HCT116 (cell line): ENCODE measurements around the gene PLCB1. TPM values are rescaled to one million over a fixed set of nuclear protein-coding genes. Genes with fewer than 3 reads are reported as not detected.

Experiments
- ATAC-seq: fragments of 200-7000 bp; cut with Tn5 transposase; 2 replicates; pipeline ENCODE4 v1.9.1; 2020; ENCODE audit warnings: mild to moderate bottlenecking, moderate library complexity
- BruUV-seq: library from RNA; stranded (reverse); fragments of 400-500 nt; replicated peaks from 2 replicates; lab custom pipeline; 2021; lab: Mats Ljungman, UMichigan
- CTCF ChIA-PET: fragments of 300-600 bp; sonication (Branson Sonifier 250); formaldehyde crosslinking; loops from one replicate; lab custom pipeline; 2021; ENCODE audit warnings: antibody characterized with exemption; lab: Charles Lee
- POLR2A ChIA-PET: fragments of 300-600, 350-600 bp; sonication (Branson Sonifier 250); formaldehyde crosslinking; loops from one replicate; lab custom pipeline; 2021; ENCODE audit warnings: antibody characterized with exemption; lab: Charles Lee
- RAD21 ChIA-PET, 2 experiments: fragments of 300-600 bp; sonication (Branson Sonifier 250); formaldehyde crosslinking; loops; one replicate each; lab custom pipeline; 2023; ENCODE audit warnings: low total read pairs in 2 of 2; ENCODE audit not compliant: uncharacterized antibody in 2 of 2, unreplicated experiment in 2 of 2, low non-redundant PET in 1 of 2; lab: Charles Lee
- DNase-seq: peaks from one replicate; pipeline ENCODE4 v3.0.0-alpha.2; 2010; ENCODE audit warnings: low read depth, low spot score
- H2AFZ ChIP-seq: fragments of 200-600 bp; shearing (Covaris generic), sonication (generic); 2 replicates; pipeline ENCODE4 v1.6.1; 2017; ENCODE audit warnings: low read depth, mixed run types, mixed read lengths, antibody characterized with exemption, low read length; ENCODE audit not compliant: poor library complexity, severe bottlenecking
- H3K27ac ChIP-seq: 2 replicates; pipeline ENCODE4 v1.5.1; 2012; ENCODE audit warnings: low read depth, low read length
- H3K27me3 ChIP-seq: fragments of 200-600 bp; sonication (generic); 2 replicates; pipeline ENCODE4 v1.6.1; 2016; ENCODE audit warnings: mixed run types, low read length, mixed read lengths; ENCODE audit not compliant: insufficient read depth
- H3K36me3 ChIP-seq, 2 experiments: fragments of 200-500 bp in 1 of 2; fragments of 200-600 bp in 1 of 2; sonication (Bioruptor generic) in 1 of 2; sonication (generic) in 1 of 2; 2 replicates each; pipeline versions ENCODE4 v1.5.1 to v1.6.1; 2014 to 2016; ENCODE audit warnings: low read length in 2 of 2, inconsistent platforms in 1 of 2, mixed read lengths in 1 of 2, mixed run types in 1 of 2; ENCODE audit not compliant: insufficient read depth in 2 of 2, control insufficient read depth in 1 of 2
- H3K4me1 ChIP-seq, 2 experiments: fragments of 200-600 bp in 1 of 2; sonication (generic) in 1 of 2; 2 replicates each; pipeline versions ENCODE4 v1.5.1 to v1.6.1; 2012 to 2017; ENCODE audit warnings: low read length in 2 of 2, inconsistent platforms in 1 of 2, mild to moderate bottlenecking in 1 of 2, mixed read lengths in 1 of 2, mixed run types in 1 of 2, moderate library complexity in 1 of 2; ENCODE audit not compliant: insufficient read depth in 2 of 2, control insufficient read depth in 1 of 2
- H3K4me2 ChIP-seq: fragments of 200-600 bp; sonication (generic); 2 replicates; pipeline ENCODE4 v1.6.1; 2017; ENCODE audit warnings: mixed run types, low read length, mixed read lengths
- H3K4me3 ChIP-seq, 2 experiments: fragments of 200-600 bp in 1 of 2; sonication (generic) in 1 of 2; replicated peaks in 1 of 2; 2 replicates each; pipeline ENCODE4 v1.5.1; 2011 to 2016; ENCODE audit warnings: low read length in 2 of 2, control low read depth in 1 of 2, low read depth in 1 of 2, mild to moderate bottlenecking in 1 of 2, mixed read lengths in 1 of 2, mixed run types in 1 of 2
- H3K79me2 ChIP-seq: fragments of 200-600 bp; sonication (generic); 2 replicates; pipeline ENCODE4 v1.6.1; 2017; ENCODE audit warnings: mild to moderate bottlenecking, mixed run types, low read length, moderate library complexity, mixed read lengths; ENCODE audit not compliant: insufficient read depth
- H3K9ac ChIP-seq: fragments of 200-600 bp; sonication (generic); 2 replicates; pipeline ENCODE4 v1.6.1; 2016; ENCODE audit warnings: low read length, mixed read lengths
- H3K9me2 ChIP-seq: fragments of 200-600 bp; sonication (generic), shearing (Covaris generic); 2 replicates; pipeline ENCODE4 v1.6.1; 2017; ENCODE audit warnings: mixed run types, mild to moderate bottlenecking, moderate library complexity; ENCODE audit not compliant: insufficient read depth
- H3K9me3 ChIP-seq, 2 experiments: fragments of 200-500 bp in 1 of 2; fragments of 200-600 bp in 1 of 2; sonication (Bioruptor generic) in 1 of 2; sonication (generic) in 1 of 2; 2 replicates each; pipeline ENCODE4 v1.6.1; 2014 to 2017; ENCODE audit warnings: low read length in 2 of 2, mixed read lengths in 2 of 2, inconsistent platforms in 1 of 2, low read depth in 1 of 2, mild to moderate bottlenecking in 1 of 2, mixed run types in 1 of 2, moderate library complexity in 1 of 2; ENCODE audit not compliant: control insufficient read depth in 1 of 2, insufficient read depth in 1 of 2
- H4K20me1 ChIP-seq: fragments of 200-600 bp; sonication (generic), shearing (Covaris generic); 2 replicates; pipeline ENCODE4 v1.6.1; 2017; ENCODE audit warnings: mixed run types, mild to moderate bottlenecking, moderate library complexity; ENCODE audit not compliant: insufficient read depth
- CBX3 ChIP-seq: IDR thresholded peaks from 2 replicates; pipeline ENCODE4 v1.6.1; 2012; ENCODE audit warnings: low read depth
- CEBPB ChIP-seq: IDR thresholded peaks from 2 replicates; pipeline ENCODE4 v1.6.1; 2012; ENCODE audit warnings: low read depth
- EGR1 ChIP-seq: IDR thresholded peaks from 2 replicates; pipeline ENCODE4 v1.6.1; 2012; ENCODE audit warnings: low read depth
- EZH2phosphoT487 ChIP-seq: fragments of 200-600 bp; IDR thresholded peaks from 2 replicates; pipeline ENCODE4 v1.6.1; 2018; ENCODE audit warnings: antibody characterized with exemption, borderline replicate concordance
- FOSL1 ChIP-seq: IDR thresholded peaks from 2 replicates; pipeline ENCODE4 v1.6.1; 2012; ENCODE audit warnings: low read depth
- POLR2A ChIP-seq: IDR thresholded peaks from 2 replicates; pipeline ENCODE4 v1.7.0; 2011; ENCODE audit warnings: borderline replicate concordance; ENCODE audit not compliant: insufficient read depth, insufficient read length; ENCODE audit errors: extremely low read depth
- POLR2AphosphoS5 ChIP-seq: IDR thresholded peaks from 2 replicates; pipeline ENCODE4 v1.6.1; 2011; ENCODE audit warnings: mild to moderate bottlenecking, low read depth, low read length, moderate library complexity
- SIN3A ChIP-seq: IDR thresholded peaks from 2 replicates; pipeline ENCODE4 v1.6.1; 2012; ENCODE audit warnings: low read depth
- TCF7L2 ChIP-seq: IDR thresholded peaks from 2 replicates; pipeline ENCODE4 v1.7.0; 2011; ENCODE audit warnings: borderline replicate concordance, inconsistent platforms; ENCODE audit not compliant: insufficient read depth, insufficient read length; ENCODE audit errors: extremely low read depth
- YY1 ChIP-seq: IDR thresholded peaks from 2 replicates; pipeline ENCODE4 v1.6.1; 2011; ENCODE audit warnings: low read length, low read depth, moderate library complexity, mild to moderate bottlenecking; ENCODE audit not compliant: insufficient replicate concordance; ENCODE audit errors: extremely low read depth
- ZFX ChIP-seq: fragments of 450-650 bp; IDR thresholded peaks from 2 replicates; pipeline ENCODE4 v1.6.1; 2017
- ZNF274 ChIP-seq: fragments of 200-500 bp; sonication (Bioruptor generic); IDR thresholded peaks from 2 replicates; pipeline ENCODE4 v1.6.1; 2014; ENCODE audit warnings: mild to moderate bottlenecking, low read depth, low read length, inconsistent platforms
- intact Hi-C: fragments of 100-400 bp; cut with micrococcal nuclease; formaldehyde crosslinking; loops from 2 replicates; pipeline ENCODE4 v1.10.0; 2022
- total RNA-seq: library from RNA; stranded (reverse); gene quantifications from one replicate; pipeline ENCODE4 v1.2.1, GENCODE V29; 2021; ENCODE audit not compliant: unreplicated experiment
- TF ChIP-seq, protein P1 (sequence below): IDR thresholded peaks from 2 replicates; pipeline ENCODE4 v1.6.1; 2012; ENCODE audit warnings: low read depth
- TF ChIP-seq, protein P2 (sequence below): IDR thresholded peaks from 2 replicates; pipeline ENCODE4 v1.6.1; 2012
- TF ChIP-seq, protein P3 (sequence below), 3 experiments: fragments of 200-600 bp in 1 of 3; sonication (generic) in 1 of 3; IDR thresholded peaks in 2 of 3; conservative IDR thresholded peaks in 1 of 3; 2 replicates each; pipeline ENCODE4 v1.5.1; 2012 to 2017; ENCODE audit warnings: low read depth in 2 of 3, low read length in 2 of 3, antibody characterized with exemption in 1 of 3, borderline replicate concordance in 1 of 3, control low read depth in 1 of 3, mild to moderate bottlenecking in 1 of 3, mixed read lengths in 1 of 3, mixed run types in 1 of 3, moderate library complexity in 1 of 3; ENCODE audit not compliant: insufficient read depth in 1 of 3
- TF ChIP-seq, protein P4 (sequence below): IDR thresholded peaks from 2 replicates; pipeline ENCODE4 v1.6.1; 2011; ENCODE audit warnings: mild to moderate bottlenecking, low read length, moderate library complexity; ENCODE audit not compliant: insufficient replicate concordance; ENCODE audit errors: extremely low read depth
- TF ChIP-seq, protein P5 (sequence below): IDR thresholded peaks from 2 replicates; pipeline ENCODE4 v1.6.1; 2012

The PLCB1 gene
- total RNA-seq, 1 experiment from 2014 or later = 15.8 TPM

DNA sequence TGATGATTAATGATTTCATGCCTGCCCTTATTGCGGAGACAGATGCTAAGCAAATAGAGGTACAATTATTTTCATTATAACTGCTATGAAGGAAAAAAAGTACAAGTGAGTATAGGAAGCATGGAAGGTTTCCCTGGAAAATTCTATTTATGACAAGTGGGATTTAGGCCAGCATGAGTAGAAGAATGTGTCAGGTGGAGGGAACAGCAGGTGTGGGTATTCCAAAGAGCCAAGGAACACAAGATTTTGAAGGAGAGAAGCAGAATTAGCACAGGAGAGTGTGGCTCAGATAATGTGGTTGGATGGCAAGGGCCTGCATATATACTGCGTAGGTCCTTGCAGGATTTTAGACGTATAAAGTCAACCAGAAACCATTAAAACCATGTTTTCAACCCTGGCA is 11.4 kb downstream of the PLCB1 start:
- TF ChIP-seq ZFX = no peak
- TF ChIP-seq, protein P1, sequence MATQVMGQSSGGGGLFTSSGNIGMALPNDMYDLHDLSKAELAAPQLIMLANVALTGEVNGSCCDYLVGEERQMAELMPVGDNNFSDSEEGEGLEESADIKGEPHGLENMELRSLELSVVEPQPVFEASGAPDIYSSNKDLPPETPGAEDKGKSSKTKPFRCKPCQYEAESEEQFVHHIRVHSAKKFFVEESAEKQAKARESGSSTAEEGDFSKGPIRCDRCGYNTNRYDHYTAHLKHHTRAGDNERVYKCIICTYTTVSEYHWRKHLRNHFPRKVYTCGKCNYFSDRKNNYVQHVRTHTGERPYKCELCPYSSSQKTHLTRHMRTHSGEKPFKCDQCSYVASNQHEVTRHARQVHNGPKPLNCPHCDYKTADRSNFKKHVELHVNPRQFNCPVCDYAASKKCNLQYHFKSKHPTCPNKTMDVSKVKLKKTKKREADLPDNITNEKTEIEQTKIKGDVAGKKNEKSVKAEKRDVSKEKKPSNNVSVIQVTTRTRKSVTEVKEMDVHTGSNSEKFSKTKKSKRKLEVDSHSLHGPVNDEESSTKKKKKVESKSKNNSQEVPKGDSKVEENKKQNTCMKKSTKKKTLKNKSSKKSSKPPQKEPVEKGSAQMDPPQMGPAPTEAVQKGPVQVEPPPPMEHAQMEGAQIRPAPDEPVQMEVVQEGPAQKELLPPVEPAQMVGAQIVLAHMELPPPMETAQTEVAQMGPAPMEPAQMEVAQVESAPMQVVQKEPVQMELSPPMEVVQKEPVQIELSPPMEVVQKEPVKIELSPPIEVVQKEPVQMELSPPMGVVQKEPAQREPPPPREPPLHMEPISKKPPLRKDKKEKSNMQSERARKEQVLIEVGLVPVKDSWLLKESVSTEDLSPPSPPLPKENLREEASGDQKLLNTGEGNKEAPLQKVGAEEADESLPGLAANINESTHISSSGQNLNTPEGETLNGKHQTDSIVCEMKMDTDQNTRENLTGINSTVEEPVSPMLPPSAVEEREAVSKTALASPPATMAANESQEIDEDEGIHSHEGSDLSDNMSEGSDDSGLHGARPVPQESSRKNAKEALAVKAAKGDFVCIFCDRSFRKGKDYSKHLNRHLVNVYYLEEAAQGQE = no peak
- TF ChIP-seq, protein P2, sequence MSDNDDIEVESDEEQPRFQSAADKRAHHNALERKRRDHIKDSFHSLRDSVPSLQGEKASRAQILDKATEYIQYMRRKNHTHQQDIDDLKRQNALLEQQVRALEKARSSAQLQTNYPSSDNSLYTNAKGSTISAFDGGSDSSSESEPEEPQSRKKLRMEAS = no peak
- no peak for TF ChIP-seq CEBPB
- TF ChIP-seq, protein P3, sequence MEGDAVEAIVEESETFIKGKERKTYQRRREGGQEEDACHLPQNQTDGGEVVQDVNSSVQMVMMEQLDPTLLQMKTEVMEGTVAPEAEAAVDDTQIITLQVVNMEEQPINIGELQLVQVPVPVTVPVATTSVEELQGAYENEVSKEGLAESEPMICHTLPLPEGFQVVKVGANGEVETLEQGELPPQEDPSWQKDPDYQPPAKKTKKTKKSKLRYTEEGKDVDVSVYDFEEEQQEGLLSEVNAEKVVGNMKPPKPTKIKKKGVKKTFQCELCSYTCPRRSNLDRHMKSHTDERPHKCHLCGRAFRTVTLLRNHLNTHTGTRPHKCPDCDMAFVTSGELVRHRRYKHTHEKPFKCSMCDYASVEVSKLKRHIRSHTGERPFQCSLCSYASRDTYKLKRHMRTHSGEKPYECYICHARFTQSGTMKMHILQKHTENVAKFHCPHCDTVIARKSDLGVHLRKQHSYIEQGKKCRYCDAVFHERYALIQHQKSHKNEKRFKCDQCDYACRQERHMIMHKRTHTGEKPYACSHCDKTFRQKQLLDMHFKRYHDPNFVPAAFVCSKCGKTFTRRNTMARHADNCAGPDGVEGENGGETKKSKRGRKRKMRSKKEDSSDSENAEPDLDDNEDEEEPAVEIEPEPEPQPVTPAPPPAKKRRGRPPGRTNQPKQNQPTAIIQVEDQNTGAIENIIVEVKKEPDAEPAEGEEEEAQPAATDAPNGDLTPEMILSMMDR (IDR thresholded peaks at IDR 0.05 in 2 of 3, conservative IDR thresholded peaks at IDR 0.05 in 1 of 3; ENCODE audit: borderline replicate concordance in 1 of 3, insufficient read depth in 1 of 3, low read depth in 2 of 3, low read length in 2 of 3) = no peak
- TF ChIP-seq SIN3A = no peak
- TF ChIP-seq ZNF274 = no peak
- no peak for TF ChIP-seq CBX3
- TF ChIP-seq, protein P4, sequence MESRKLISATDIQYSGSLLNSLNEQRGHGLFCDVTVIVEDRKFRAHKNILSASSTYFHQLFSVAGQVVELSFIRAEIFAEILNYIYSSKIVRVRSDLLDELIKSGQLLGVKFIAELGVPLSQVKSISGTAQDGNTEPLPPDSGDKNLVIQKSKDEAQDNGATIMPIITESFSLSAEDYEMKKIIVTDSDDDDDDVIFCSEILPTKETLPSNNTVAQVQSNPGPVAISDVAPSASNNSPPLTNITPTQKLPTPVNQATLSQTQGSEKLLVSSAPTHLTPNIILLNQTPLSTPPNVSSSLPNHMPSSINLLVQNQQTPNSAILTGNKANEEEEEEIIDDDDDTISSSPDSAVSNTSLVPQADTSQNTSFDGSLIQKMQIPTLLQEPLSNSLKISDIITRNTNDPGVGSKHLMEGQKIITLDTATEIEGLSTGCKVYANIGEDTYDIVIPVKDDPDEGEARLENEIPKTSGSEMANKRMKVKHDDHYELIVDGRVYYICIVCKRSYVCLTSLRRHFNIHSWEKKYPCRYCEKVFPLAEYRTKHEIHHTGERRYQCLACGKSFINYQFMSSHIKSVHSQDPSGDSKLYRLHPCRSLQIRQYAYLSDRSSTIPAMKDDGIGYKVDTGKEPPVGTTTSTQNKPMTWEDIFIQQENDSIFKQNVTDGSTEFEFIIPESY = no peak
- no peak for TF ChIP-seq TCF7L2
- no peak for TF ChIP-seq FOSL1
- TF ChIP-seq EGR1 = no peak
- TF ChIP-seq POLR2AphosphoS5 = no peak
- no peak for TF ChIP-seq POLR2A
- TF ChIP-seq, protein P5, sequence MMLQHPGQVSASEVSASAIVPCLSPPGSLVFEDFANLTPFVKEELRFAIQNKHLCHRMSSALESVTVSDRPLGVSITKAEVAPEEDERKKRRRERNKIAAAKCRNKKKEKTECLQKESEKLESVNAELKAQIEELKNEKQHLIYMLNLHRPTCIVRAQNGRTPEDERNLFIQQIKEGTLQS = no peak
- no peak for TF ChIP-seq EZH2phosphoT487
- TF ChIP-seq YY1 = no peak

More for the DNA sequence above, 11.4 kb downstream of the PLCB1 start:
- H4K20me1 ChIP-seq = no peaks in the 10 kb centered on the region
- intact Hi-C loops = no loop called here
- RAD21 ChIA-PET = no interaction called here
- no peak overlapping the region for H3K9ac ChIP-seq
- no TSS peak for BruUV-seq
- H3K4me2 ChIP-seq = no peak overlapping the region
- H3K9me2 ChIP-seq = no peaks in the 10 kb centered on the region
- CTCF ChIA-PET = no interaction called here
- H3K79me2 ChIP-seq = no peaks in the 10 kb centered on the region
- H3K4me1 ChIP-seq = no peaks in the 10 kb centered on the region
- no peaks in the 10 kb centered on the region for H3K36me3 ChIP-seq
- H3K9me3 ChIP-seq = no peaks in the 10 kb centered on the region
- POLR2A ChIA-PET = no interaction called here
- no peak overlapping the region for H2AFZ ChIP-seq
- no peak overlapping the region for H3K4me3 ChIP-seq
- H3K27ac ChIP-seq = no peak overlapping the region
- ATAC-seq = no peak
- no peaks in the 10 kb centered on the region for H3K27me3 ChIP-seq
- DNase-seq = no peak
